ENCODE data around the gene SNTA1.
"Not testable (repeated sequence)": the region's sequence is repeated elsewhere in the genome, so short reads cannot be mapped to it uniquely, and the experiment has no call there.

The SNTA1 gene

DNA sequence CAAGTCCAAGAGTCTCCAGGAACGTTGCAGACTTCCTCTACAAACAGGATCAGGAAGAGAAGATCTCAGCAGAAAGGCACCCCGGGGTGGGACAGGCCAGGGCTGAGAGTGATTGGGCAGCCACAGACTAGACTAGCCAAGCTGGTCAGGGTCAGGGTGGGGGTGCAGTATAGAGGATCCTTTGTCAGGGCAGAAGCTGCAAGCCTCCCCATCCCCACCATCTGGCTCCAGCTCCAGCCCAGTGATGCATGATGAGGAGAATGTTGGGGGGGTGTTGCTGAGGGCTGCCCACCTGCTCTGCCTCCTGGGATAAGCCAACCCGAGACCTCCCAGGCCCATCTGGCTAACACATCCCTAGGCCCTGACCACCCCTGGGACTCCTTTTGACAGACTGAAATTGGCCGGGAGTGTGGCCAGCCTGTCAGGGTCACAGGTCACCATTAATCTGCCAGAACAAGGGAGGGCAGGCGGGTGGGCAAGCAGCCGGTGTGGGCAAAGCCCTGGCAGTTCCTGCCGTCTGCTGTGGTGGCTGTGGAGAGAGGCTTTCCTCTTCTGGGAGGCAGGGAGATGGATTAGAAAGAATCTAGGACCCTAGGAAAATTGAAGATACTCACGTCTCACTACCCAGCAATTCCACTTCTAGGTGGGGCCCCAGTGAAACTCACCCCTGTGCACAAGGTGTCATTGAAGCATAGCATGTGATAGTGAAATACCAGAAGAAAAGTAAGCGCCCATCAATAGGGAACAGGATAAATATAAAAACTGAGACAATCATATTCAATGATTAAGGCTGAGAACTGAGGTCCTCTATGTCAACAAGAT lies 22.1 kb upstream of the SNTA1 start:
- DNase-seq = no peak

DNA sequence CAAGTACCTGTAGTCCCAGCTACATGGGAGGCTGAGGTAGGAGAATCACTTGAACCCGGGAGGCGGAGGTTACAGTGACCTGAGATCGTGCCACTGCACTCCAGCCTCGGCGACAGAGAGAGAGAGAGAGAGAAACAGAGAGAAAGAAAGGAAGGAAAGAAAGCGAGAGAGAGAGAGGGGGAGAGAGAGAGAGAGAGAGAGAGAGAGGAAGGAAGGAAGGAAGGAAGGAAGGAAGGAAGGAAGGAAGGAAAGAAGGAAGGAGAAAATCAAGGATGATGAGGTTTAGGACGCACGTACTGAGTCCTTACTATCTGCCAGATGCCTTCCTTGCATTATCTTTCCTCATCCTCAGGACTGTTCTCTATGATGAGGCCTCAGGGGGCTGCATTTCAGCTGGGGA lies 21.2 kb upstream of the SNTA1 start:
- DNase-seq = not testable (repeated sequence)

DNA sequence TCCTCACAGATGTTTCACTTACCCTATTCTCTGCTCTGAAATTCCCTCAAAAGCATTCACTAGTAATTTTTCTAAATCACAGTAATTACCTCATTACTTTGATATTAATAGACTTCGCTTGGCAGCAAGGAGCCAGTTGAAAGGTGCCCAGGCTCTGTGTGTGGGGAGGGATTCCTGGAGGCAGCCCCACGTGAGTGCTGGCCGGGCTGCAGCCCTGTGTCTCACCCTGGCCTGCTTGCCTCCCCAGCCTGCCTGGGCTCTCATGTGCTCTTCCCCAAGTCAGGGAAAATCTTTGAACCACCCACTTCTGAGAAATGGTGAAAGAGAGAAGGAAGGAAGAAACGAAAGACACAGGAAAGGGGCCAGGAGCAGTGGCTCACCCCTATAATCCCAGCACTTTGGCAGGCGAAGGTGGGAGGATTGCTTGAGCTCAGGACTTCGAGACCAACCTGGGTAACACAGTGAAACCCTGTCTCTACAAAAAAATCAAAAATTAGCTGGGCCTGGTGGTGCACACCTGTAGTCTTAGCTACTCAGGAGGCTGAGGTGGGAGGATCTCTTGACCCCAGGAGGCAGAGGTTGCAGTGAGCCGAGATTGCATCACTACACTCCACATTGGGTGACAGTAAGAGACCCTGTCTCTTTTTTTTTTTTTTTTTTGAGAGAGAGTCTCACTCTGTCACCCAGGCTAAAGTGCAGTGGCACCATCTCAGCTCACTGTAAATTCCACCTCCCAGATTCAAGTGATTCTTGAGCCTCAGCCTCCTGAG lies 20.0 kb upstream of the SNTA1 start:
- DNase-seq = no peak

DNA sequence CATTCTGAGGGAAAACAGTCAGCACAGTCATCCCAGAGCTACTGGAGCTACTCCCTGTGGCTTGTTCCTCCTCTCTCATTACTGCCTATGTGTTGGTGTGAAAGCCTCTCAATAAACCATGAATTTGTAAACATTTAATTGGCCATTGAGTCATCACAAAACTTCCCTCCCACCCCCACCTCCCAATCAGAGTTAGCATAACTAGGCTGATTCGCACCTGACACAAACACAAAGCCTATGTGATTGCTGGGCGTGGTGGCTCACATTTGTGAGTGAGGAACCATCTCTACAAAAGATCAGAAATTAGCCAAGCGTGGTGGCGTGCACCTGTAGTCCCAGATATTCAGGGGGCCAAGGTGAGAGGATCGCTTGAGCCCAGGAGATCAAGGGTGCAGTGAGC lies 17.1 kb upstream of the SNTA1 start:
- DNase-seq = no peak

DNA sequence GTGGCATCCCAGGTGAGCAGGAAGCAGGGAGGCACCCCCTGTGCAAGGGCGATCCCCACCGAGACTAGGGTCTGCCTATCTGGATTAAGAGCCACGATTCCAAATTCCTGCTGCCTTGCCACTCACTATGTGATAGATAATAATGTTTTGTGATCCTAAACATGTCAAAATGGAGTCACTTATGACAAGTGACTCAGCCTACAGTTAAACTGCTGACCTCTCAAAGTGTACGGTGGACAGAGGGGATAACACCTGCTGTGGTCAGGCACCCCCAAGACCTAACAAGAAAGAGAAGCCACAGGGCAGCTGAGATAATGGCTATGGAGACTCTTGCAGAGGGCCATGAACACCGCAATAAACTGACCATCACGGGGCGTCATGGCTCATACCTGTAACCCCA lies 16.0 kb upstream of the SNTA1 start:
- DNase-seq = no peak

DNA sequence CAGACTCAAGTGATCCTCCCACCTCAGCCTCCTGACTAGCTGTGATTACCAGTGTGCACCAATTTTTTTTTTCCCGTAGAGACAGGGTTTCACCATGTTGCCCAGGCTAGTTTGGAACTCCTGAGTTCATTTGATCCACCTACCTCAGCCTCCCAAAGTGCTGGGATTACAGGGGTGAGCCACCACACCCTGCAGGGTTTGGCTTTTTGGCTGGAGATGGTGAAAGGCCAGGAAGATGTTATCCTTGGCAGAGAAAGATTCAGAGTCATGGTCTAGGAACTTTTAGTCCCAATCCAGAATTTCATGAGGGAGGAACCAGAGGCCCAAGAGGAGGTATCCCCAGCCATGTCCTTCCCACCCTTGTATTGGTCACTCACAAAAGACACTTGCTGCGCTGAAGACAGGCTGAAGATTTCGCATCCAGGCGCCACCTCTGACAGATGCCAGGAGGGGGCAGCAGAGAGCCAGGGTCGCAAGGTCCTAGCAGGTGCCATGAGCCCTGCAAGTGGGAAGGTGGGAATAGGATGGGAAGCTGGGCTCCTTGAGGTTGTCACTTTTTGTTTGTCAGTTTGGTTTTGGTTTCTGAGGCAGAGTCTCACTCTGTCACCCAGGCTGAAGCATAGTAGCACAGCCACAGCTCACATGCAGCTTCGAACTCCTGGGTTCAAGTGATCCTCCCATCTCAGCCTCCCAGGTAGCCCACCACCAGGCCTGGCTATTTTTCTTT lies 13.5 kb upstream of the SNTA1 start:
- DNase-seq = peak; percentile 39 to 83 (median 72)

DNA sequence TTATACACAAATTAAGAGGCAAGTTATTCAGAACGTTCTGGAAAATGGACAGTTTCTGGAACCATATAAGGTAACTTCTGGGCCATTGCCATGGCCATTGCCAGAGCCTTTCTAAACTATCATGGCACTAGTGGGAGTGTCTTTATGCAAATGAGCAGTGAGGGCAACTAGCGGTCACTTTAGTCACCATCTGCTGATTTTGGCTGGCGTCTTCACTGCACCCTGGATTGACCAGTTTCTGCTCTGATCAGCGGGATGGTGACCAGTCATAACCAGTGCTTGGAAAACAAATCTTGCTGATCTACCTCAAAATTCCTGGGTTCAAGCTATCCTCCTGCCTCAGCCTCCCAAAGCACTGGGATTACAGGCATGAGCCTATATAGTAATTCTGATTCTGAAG lies 7.3 kb upstream of the SNTA1 start:
- no peak for DNase-seq

DNA sequence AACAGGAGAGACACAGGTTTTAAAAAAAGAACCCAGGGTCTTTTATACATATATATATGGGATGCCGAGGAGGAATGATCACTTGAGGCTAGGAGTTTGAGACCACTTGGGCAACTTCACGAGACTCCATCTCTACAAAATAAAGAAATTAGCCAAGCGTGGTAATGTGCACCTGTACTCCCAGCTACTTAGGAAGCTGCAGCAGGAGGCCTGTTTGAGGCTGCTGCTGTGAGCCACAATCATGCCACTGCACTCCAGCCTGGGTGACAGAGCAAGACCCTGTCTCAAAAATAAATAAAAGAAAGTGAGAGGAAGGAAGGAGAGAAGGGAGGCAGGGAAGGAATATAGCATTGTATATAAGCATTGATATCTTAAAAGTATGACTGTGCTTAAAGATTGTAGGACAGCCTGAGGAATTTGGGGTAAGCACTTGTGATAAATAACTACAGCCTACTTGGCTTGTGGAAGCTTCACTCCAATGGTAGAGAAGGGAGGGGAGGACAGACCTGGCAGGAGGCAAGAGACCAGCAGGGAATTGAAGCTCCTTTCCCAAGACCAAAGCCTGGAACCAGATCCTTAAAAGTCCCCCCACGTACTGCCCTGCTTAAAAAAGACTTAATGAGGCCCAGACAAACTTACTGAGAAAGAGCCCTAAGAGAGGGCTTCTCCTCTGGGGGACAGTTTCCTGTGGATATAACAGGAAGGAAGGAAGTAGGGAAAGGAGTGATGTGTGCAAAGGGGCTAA lies 2.5 kb upstream of the SNTA1 start:
- no peak for DNase-seq

DNA sequence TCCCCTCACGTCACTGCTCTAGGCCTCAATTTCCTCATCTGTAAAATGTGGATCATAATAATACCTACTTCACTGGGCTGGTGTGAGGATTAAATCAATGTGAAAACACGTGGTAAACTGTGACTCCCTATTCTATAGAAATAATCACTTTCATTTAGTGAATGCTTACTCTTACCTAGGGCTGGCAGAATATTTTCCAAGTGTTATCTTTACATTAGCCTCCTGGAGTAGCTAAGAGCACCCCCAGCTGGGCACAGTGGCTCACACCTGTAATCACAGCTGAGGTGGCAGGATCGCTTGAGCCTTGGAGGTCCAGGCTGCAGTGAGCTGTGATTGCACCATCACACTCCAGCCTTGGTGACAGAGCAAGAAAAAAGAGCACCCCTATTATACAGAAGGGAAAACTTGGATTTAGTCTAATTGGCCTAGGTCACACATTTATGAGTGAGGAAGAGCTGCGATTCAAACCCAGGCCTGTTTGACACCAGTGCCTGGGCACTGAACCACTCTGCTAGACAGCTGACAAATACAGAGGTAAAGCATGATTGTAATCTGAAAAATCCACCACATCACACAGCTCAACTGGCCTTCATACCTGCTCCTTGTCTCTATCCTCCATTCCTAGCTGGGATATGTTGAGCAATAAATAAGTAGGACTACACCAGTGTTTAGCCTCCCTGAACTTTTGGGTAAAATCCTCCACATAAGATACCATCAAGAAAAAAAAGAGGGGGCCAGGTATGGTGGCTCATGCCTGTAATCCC lies 1.4 kb upstream of the SNTA1 start:
- DNase-seq = peak in 1 of 4 experiments; percentile 3

DNA sequence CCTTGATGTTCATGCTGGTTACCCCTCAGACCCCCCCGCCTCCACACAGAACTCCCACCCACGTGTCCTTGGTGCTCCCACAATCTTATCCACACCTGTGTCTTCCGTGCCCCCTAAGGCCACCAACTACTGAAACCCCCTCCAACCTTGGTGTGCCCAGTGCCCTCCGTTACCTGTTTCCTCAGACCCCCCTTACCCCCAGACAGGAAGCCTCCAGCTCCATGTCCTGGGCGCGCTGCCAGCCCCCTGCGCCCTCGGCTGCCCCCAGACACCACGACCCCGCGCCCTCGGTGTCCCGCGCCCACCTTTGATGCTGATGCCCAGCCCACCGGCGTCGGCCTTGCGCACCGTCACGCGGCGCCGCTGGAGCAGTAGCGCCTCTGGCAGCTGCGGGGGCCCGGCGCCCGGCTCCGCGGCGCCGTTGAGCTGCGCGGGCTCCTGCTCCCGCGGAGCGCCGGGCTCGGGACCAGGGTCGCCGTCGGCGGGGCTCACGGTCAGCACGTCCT lies 504 bp downstream of the SNTA1 start:
- DNase-seq = peak in 2 of 4 experiments; percentile 6 to 38

DNA sequence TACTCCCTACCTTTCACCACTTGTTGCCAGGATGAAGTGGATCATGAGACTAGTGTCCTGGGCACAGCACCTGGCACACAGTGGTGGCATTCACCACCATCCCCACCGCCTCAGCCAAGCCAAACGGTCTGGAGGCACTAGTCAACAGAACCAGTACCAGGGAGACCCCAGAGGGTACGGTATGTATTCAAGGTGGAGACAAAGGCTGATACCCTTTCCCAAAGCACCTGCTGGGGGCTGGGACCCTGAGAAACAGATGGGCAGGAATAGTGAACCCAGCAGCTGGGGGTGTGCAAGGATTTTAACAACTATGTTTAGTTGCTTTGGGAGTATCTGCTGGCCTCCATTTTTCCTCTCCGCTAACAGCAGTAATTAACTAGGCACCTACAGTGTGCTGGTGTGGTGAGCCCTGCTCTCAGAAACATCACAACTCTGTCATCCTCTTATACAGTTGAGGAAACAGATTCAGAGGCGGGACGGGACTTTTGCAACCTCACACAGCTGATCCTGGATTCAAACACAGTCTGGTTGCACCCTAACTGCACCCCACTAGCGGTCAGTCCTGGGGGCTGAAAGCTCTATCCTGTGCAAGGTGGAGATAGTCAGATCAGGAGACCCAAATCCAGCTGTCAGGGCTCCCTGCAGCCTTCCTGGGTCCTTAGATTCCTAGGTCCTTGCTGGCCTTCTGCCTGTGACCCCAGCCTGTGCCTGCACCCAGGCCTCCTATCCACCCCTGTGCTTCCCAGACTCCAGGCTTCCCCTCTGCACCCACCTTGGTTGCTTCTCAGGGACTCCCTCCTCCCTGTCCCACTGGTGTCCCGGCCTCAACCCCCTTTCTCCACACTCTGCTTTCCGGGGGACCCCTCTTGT lies 1.2 kb downstream of the SNTA1 start:
- no peak for DNase-seq

DNA sequence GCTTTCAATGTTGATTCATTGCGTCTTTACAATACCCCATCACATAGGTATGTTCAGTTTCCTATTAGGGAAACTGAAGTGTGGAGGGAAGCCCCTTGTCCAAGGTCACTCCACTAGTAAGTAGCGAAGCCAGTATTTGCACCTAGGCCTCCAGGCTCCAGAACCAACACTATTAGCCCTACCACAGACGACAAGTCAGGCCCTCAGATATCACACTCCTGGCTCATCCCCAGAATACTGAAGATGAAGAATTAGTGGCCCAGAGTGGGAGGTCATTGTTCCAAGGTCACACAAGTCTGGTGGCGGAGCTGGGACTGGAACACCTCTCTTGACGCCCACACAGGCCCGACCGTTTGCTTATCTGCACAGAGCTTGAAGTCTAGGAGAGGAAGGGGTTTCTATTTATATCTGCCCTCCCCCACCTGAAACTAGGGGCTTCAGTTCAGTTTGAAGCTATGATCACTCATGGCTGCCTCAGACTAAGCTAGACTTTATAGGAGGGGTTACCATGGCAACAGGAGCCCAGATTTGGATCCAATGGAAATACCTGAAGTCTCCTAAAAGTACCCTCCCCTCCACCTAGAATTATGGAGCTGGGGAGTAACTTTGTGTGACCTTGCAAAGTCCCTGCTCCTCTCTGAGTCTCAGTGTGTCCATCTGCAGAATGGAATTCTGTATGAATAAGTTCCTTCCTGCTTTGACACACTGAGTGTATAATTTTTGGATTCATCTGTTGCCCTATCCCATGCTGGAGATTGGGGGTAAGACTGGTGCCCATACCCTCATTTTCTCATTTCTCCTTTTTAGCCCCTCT lies 2.2 kb downstream of the SNTA1 start:
- DNase-seq = no peak

DNA sequence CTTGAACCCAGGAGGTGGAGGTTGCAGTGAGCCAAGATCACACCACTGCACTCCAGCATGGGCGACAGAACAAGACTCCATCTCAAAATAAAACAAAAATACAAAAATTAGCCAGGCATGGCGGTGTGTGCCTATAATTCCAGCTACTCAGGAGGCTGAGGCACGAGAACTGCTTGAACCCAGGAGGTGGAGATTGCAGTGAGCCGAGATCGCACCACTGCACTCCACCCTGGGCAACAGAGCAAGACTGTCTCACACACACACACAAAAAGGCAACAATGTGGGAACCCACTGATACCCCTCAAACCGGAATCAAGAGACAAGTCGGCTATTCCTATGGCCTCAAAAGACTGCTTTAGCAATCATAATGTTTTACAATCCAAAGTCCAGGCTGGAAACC lies 3.0 kb downstream of the SNTA1 start:
- not testable (repeated sequence) for DNase-seq

DNA sequence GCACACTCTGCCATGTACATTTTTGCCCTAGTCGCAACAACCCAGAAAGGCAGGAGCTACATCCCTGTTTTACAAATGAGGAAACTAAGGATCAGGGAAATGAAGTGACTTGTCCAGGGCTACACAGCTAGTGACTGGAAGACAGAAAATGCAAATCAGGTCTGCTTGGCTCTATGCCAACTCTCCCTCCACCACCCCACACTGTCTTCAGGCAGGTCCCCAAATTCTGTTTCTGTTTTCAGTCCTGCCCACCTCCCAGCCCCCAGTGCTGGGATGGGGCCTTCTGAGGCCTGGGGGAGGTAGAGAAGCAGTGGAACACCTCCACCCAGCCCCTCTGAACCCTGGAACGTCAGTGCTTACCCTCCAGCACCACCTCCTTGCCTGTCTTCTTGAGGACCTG lies 5.1 kb downstream of the SNTA1 start:
- DNase-seq = no peak

DNA sequence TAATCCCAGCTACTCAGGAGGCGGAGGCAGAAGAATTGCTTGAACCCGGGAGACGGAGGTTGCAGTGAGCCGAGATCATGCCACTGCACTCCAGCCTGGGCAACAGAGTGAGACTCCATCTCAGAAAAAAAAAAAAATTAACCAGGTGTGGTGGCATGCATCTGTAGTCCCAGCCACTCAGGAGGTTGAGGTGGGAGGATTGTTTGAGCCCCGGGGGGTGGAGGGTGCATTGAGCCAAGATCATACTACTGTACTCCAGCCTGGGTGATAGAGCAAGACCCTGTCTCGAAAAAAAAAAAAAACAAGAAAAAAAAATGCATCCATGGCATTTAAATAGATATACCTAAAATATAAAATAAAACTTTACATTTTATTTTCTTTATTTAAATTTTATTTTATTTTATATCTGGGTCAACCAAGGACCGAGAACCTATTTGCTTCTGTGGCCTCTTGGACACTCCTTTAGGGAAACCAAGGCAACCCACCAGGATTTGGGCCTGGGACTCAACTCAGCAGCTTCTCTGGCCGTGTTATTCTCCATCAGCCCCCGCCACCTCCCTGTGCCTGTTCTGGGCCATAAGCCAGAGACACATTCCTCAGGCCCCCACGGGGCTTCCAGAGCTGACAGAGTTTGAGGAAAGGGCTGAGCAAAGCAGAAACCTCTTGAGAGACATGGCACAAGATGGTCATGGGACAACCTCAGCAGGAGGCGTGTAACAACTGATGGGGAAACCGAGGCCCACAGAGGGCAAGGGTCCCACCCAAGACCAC lies 6.2 kb downstream of the SNTA1 start:
- DNase-seq = no peak

DNA sequence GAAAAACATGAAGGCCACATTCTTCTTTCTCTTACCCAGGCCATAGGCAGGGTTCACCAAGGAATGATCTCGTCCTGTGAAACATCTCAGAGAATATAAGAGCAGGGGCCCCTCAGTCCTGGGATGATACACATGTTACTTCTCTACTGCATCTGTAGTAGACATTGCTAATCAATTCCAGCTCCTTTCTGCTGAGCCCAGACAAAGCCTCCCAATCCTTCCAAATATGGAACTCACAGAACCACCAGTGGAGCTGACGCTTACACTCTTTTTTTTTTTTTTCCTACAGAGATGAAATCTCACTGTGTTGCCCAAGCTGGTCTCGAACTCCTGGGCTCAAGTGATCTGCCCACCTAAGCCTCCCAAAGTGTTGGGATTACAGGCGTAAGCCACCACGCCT lies 9.1 kb downstream of the SNTA1 start:
- DNase-seq = no peak

DNA sequence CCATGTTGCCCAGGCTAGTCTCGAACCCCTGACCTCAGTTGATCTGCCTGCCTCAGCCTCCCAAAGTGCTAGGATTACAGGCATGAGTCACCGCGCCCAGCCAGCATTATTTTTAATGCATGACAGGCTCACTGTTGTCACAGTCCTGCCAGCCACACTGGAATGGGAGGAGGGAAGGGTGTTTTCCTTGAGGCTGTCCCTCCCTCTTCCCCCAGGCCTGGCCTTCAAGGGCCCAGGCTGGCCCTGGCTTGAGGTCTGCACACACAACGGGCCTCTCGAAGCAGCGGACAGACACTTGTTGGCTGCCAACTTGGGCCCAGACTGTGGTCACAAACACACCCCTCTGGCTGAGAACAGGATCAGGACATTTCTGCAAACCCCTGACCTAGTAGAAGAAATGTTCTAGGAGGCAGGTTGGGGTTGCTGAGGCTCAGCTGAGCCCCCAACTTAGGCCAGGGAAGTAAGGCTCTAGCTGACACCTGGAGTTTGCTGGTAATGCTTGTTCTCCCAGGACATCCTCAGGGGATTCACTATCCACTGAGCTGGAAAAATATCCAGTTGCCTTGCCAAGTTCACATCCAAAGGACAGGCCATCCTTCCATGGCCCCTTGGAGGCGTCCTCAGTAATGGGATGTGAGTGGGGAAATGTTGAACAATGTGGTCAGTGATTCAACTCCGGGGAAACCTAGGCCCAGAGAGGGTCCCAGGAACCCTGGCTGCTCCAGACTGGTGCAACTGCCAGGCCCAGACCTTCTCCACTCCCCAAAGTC lies 9.9 kb downstream of the SNTA1 start:
- no peak for DNase-seq

DNA sequence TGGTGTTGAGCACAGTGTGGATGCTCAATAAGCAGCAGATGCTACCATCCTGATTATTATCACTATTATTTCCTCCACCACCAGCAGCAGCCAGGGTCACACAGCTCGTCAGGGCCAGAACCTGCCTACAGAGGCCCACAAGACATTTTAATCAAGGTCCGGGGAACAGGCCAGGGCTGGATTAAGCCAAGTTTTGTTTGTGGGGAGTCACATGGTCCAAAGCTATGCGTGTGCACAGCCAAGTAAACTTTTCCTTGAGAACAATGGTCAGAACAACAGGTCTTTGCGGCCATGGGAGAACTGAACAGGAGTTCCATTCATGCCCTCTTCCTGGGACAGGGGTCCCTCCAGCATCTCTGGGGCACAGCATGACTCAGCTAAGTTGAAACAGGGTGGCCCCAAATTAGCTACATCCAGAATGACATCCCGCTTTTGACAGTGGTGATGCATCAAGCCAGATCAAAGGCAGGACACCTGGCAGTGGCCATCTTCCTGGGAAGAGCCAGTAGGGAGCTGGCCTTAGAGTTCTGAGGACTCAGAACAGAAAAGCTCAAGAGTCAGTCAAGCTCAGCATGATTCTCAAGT lies 11.7 kb downstream of the SNTA1 start:
- no peak for DNase-seq

Data from activated CD4-positive, CD25-positive, alpha-beta regulatory T cell (primary cell).